ENCODE measurements around the gene SHLD3.
"Not testable (repeated sequence)": the region's sequence is repeated elsewhere in the genome, so short reads cannot be mapped to it uniquely, and the experiment has no call there.

SHLD3 gene

GRCh38 chr5:65624571-65625555 lies at the start of gene SHLD3, which contains the start of gene TRAPPC13:
Gene SHLD3, plus strand, starts transcription at chr5:65625027. Its CDS starts 4,561 bp downstream, at chr5:65629588.
Gene TRAPPC13, plus strand, starts transcription at chr5:65625027. Its CDS starts 34 bp downstream, at chr5:65625061.
- DNase-seq = peak; percentile 84

- no peak for DNase-seq
Measured at GRCh38 chr5:65577141-65577540, 47.7 kb upstream of the SHLD3 start.

DNA sequence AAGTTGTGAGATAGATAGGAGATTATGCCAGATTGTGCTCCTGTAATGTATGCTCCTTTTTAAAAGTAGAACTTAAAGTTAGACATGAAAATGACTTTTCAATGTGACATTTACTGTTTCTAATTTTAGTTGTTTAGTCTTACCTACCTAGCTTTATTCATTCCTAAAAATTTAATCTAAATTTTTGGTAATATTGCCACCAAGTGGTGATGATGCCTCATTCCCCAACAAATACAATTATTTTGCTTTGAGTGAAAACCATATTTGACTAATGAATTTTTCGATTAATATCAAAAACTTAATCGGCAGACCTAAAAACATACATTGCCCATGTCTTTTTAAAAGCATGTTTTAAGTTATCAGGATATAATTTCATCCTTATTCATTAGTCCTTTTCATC lies 36.1 kb upstream of the SHLD3 start:
- DNase-seq = no peak

DNA sequence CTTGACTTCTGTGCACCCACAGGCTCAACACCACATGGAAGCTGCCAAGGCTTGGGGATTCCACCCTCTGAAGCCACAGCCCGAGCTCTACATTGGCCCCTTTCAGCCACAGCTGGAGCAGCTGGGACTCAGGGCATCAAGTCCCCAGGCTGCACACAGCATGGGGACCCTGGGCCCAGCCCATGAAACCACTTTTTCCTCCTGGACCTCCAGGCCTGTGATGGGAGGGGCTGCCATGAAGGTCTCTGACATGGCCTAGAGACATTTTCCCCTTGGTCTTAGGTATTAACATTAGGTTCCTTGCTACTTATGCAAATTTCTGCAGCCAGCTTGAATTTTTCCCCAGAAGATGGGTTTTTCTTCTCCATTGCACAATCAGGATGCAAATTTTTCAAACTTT lies 23.1 kb upstream of the SHLD3 start:
- not testable (repeated sequence) for DNase-seq

GRCh38 chr5:65611524-65611923 lies 13.3 kb upstream of the SHLD3 start:
- DNase-seq = no peak

- DNase-seq = no peak
Measured at GRCh38 chr5:65612298-65612907, 12.4 kb upstream of the SHLD3 start.

GRCh38 chr5:65620021-65620420 lies 4.8 kb upstream of the SHLD3 start:
- DNase-seq = no peak

- not testable (repeated sequence) for DNase-seq
Measured at GRCh38 chr5:65621961-65622360, 2.9 kb upstream of the SHLD3 start.

DNA sequence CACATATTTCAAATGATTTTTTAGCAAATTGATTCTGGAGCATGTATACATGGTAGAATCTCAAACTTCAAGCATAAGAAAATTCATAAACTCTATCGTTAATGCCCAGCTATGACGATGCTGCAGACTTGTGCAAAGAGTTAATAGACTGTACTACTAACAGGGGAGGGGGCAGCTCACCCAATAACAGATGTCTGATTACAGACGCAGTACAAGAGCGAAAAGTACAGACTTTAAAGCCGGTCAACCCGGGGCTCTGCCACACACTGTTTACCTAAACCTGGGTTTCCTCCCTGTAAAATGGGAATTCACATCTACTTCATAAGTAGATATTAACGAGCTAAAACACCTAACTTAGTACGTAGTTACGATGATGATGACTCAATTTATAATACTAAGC lies 1.3 kb upstream of the SHLD3 start:
- no peak for DNase-seq

- peak; percentile 84 for DNase-seq
Measured at GRCh38 chr5:65624025-65624570, 729 bp upstream of the SHLD3 start, which contains the start of gene TRIM23. Gene TRIM23, minus strand, starts transcription at chr5:65624333. Its CDS starts 59 bp downstream, at chr5:65624274.

DNA sequence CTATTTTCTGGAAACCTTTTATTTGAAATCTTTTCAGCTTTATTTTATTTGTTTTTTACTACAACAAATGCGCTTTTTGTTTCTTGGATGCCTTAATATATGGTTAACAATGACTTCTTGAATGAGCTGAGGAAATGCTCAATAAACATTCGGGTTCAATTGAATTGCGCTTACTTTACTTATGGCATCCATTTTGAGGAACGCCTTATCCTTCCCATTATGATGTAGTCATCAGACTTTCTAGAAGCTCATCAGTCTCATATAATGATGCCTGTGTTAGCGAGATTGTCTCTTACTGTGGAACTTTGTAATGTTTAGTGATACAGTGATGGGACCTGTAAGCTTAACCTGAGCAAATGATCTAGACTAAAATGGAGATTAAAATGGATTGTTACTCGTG lies 916 bp downstream of the SHLD3 start:
- no peak for DNase-seq

GRCh38 chr5:65630981-65631380 lies 6.2 kb downstream of the SHLD3 start:
- DNase-seq = no peak

DNA sequence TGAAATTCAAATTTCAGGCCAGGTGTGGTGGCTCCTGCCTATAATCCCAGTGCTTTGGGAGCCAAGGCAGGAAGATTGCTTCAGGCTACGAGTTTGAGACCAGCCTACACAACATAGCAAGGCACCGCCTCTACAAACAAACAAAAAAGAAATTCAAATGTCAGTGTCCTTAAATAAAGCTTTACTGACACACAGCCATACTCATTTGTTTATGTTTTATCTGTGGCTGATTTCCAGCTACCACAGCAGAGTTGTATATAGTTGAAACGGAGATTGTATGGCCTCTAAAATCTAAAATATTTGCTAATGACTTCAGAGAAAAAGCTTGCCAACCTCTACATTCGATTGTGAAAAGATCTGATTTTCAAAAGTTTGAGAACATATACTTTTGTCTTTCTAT lies 15.4 kb downstream of the SHLD3 start:
- DNase-seq = no peak

DNA sequence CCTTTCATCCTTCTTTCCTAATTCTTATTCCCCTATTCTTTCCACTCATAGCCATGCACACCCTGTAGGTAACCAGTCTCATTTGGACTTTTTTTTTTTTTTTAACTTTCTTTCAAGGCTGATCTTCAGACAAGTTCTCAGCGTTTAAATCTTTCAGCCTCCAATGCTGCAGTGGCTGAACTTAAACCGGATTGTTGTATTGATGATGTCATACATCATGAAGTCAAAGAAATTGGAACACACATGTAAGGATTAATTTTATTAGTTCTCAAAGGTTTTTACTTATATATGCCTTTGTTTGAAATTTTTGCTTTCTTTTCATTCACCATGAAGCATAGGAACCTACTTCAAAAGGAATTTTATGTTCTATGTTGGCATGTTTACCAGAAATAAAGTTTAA lies 22.1 kb downstream of the SHLD3 start:
- no peak for DNase-seq

DNA sequence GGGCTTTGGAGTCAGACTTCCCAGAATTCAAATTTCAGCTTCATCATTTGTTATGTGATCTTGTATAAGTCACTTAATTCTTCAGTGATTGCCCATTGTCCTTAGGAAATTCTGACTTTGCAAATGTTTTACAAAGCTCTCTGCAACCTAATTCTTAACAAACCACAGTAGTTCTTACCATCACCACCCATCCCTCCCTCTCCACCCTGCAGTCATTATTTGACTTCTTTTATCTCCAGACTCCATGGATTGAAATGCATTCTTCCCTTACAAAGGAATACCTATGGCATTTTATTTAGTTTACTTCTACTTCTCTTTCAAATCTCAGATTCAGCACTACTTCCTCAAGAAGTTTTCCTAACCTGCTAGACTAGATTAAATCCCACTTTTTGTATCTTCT lies 23.1 kb downstream of the SHLD3 start:
- DNase-seq = no peak

DNA sequence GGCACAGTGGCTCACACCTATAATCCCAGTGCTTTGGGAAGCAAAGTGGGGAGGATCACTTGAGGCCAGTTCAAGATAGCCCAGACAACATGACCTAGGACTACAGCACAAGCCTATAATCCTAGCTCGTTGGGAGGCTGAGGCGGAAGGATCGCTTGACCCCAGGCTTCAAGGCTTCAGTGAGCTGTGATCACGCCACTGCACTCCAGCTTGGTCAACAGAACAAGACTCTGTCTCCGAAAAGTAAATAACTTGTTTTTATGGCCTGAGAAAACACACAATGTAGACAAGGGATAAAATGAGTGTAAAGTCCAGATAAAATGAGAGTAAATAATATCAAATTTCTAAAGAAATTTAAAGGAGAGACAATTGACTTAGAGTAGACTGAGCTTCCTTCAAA lies 26.3 kb downstream of the SHLD3 start:
- DNase-seq = no peak

DNA sequence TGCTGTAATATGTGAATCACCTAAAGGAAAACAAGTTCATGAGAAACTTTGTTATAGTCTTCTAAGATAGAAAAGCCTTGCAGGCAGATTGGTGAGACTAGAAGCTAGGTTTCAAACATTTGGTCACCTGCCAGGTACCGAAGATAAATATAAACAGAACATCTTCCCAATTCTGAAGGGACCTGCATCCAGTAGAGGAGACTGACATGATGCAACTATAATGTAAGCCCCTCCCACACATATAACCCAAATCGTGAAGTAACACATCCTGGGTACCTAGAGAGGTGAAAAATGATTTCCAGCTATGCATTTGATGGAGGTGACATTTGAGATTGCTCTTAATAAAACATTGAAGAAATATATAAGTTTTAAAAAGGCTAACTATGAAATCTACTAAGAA lies 29.9 kb downstream of the SHLD3 start:
- DNase-seq = no peak

DNA sequence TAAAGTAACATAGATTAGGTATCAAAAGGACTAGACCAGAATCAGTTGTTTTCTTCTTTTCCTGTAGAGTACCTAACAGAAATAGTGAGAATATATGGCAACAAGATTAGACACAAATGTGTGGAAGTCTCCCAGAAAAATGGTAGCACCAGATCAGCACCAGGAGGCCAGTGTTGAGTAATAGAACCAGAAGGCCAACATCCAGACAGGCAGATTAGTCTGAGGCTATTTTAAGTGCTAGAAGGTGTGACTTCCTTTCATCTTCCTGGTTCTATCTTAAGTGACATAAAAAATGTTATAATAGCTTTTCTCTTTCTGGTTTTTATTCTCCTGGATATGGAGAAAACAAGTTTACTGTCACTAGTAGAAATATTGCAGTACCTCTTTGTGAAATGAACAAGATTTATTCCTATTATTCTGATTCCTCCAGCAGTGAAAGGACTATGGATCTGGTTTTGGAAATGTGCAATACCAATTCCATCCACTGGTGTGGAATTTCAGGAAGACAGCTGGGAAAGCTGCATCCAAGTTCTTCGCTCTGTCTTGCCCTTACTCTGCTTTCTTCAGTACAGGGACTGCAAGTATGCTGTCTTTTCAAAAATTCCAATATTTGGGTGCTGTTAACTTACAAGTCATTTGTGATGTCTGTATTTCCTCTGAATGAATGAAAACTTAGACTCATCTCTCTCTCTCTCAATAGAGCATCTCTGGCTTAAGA lies 39.1 kb downstream of the SHLD3 start:
- DNase-seq = no peak

DNA sequence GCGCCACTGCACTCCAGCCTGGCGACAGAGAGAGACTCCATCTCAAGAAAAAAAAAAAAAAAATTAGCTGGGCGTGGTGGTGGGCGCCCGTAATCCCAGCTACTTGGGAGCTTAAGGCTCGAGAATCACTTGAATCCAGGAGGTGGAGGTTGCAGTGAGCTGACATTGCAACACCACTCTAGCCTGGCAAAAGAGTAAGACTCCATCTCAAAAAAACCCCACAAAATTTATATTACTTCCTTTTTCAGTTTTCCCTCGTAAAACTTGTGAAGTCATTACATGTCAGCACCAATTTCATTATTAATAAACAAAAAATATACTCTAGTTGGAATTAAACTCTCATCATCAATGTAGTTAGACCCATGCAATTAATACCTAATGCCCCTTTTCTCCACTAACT lies 43.9 kb downstream of the SHLD3 start:
- DNase-seq = no peak

- DNase-seq = no peak
Measured at GRCh38 chr5:65672796-65673195, 48.0 kb downstream of the SHLD3 start.

- no peak for DNase-seq
Measured at GRCh38 chr5:65674749-65675148, 49.9 kb downstream of the SHLD3 start.

DNA sequence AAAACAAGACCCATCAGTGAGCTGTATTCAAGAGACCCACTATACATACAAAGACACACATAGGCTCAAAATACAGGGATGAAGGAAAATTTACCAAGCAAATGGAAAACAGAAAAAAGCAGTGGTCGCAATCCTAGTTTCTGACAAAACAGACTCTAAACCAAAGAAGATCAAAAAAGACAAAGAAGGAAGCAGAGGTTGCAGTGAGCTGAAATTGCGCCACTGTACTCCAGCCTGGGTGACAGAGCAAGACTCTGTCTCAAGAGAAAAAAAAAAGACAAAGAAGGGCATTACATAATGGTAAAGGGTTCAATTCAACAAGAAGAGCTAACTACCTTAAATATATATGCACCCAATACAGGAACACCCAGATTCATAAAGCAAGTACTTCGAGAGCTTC lies 51.2 kb downstream of the SHLD3 start:
- DNase-seq = not testable (repeated sequence)
